GM12864 (cell line): ENCODE results near the gene CNOT1.

Experiments
- DNase-seq: peaks from one replicate; pipeline ENCODE4 v3.0.0-alpha.2; 2011; ENCODE audit warnings: low read depth
- H3K4me3 ChIP-seq: 2 replicates; pipeline ENCODE4 v1.5.1; 2011; ENCODE audit warnings: mild to moderate bottlenecking, low read depth, low read length, control low read depth
- TF ChIP-seq, protein P1 (sequence below): IDR thresholded peaks from 2 replicates; pipeline ENCODE4 v1.5.1; 2011; ENCODE audit warnings: low read depth, mild to moderate bottlenecking, moderate library complexity, low read length, control low read depth, inconsistent platforms; ENCODE audit errors: missing control alignments

CNOT1 gene

GRCh38 chr16:58485184-58485887 lies 144.3 kb downstream of the CNOT1 start:
- no peak for DNase-seq
- TF ChIP-seq, protein P1, sequence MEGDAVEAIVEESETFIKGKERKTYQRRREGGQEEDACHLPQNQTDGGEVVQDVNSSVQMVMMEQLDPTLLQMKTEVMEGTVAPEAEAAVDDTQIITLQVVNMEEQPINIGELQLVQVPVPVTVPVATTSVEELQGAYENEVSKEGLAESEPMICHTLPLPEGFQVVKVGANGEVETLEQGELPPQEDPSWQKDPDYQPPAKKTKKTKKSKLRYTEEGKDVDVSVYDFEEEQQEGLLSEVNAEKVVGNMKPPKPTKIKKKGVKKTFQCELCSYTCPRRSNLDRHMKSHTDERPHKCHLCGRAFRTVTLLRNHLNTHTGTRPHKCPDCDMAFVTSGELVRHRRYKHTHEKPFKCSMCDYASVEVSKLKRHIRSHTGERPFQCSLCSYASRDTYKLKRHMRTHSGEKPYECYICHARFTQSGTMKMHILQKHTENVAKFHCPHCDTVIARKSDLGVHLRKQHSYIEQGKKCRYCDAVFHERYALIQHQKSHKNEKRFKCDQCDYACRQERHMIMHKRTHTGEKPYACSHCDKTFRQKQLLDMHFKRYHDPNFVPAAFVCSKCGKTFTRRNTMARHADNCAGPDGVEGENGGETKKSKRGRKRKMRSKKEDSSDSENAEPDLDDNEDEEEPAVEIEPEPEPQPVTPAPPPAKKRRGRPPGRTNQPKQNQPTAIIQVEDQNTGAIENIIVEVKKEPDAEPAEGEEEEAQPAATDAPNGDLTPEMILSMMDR, result no peak

GRCh38 chr16:58481931-58482330 lies 147.7 kb downstream of the CNOT1 start:
- no peak for DNase-seq
- TF ChIP-seq, protein P1, result no peak
- no peak overlapping the region for H3K4me3 ChIP-seq

More at GRCh38 chr16:58485184-58485887, 144.3 kb downstream of the CNOT1 start:
- H3K4me3 ChIP-seq, result no peak overlapping the region

- DNase-seq, result no peak
- TF ChIP-seq, protein P1, result no peak
These were observed 148.3 kb downstream of the CNOT1 start for GRCh38 chr16:58481226-58481869.

GRCh38 chr16:58478427-58478826 lies 151.2 kb downstream of the CNOT1 start:
- no peak for DNase-seq
- H3K4me3 ChIP-seq, result no peak overlapping the region
- TF ChIP-seq, protein P1, result no peak

More at GRCh38 chr16:58481226-58481869, 148.3 kb downstream of the CNOT1 start:
- no peak overlapping the region for H3K4me3 ChIP-seq

- no peak overlapping the region for H3K4me3 ChIP-seq
- TF ChIP-seq, protein P1, result no peak
- no peak for DNase-seq
These were observed 152.8 kb downstream of the CNOT1 start for GRCh38 chr16:58476791-58477190.

DNA sequence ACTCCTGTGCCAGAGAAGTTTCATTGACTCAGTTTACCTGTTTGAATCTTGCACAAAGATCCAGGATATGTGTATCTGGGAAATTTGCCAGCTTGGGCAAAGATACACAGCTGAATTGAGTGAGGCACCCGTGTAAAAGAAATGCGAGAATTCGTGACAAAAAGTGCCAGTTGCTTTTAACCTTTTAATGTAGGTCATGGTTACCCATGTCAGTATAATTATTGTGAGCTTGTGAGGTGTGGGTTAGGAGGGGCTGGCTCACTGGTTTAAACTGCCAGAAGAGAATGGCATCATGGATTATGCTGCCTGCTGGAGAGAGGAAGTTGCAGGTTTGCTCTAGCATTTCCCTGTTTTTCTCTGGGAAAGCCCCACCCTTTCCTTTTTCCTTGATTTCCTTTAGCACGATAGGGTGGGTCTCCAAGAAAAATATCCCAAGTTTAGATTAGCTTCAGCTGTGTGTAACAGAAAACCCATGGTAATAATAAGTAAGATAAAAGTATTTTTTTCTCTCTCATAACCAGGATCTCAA lies 154.5 kb downstream of the CNOT1 start:
- no peak for DNase-seq
- TF ChIP-seq, protein P1, result no peak
- H3K4me3 ChIP-seq, result no peak overlapping the region
